NCI-H2227 treated with DMSO at 0.1 percent for 48 hours (cell line): Measurements from ENCODE around the gene YPEL5.
"Not testable (repeated sequence)": the region's sequence is repeated elsewhere in the genome, so short reads cannot be mapped to it uniquely, and the experiment has no call there.

Source experiments
- DNase-seq: peaks from one replicate; lab custom pipeline; 2025; lab: John Stamatoyannopoulos, UW

The YPEL5 gene

GRCh38 chr2:30136764-30137444 is 9.9 kb upstream of the YPEL5 start:
- DNase-seq = no peak

- no peak for DNase-seq
These were observed 7.5 kb upstream of the YPEL5 start for GRCh38 chr2:30139131-30139870.

- no peak for DNase-seq
These were observed 5.7 kb upstream of the YPEL5 start for GRCh38 chr2:30141136-30141535.

GRCh38 chr2:30144260-30144659 is 2.5 kb upstream of the YPEL5 start:
- no peak for DNase-seq

GRCh38 chr2:30144951-30145350 is 1.9 kb upstream of the YPEL5 start:
- DNase-seq = not testable (repeated sequence)

GRCh38 chr2:30145826-30146336 is 926 bp upstream of the YPEL5 start:
- no peak for DNase-seq

- DNase-seq = no peak
These were observed 448 bp downstream of the YPEL5 start for GRCh38 chr2:30147196-30147714.

- DNase-seq = peak; percentile 66
These were observed 1.2 kb downstream of the YPEL5 start for GRCh38 chr2:30147715-30148610.

GRCh38 chr2:30148850-30149249 is 2.0 kb downstream of the YPEL5 start:
- no peak for DNase-seq

GRCh38 chr2:30149513-30149912 is 2.7 kb downstream of the YPEL5 start:
- no peak for DNase-seq

- no peak for DNase-seq
These were observed 3.2 kb downstream of the YPEL5 start for GRCh38 chr2:30149976-30150375.

- no peak for DNase-seq
These were observed 4.0 kb downstream of the YPEL5 start for GRCh38 chr2:30150786-30151185.

GRCh38 chr2:30152385-30152784 is 5.6 kb downstream of the YPEL5 start:
- DNase-seq = no peak

- DNase-seq = no peak
These were observed 8.4 kb downstream of the YPEL5 start for GRCh38 chr2:30155202-30155601.

- DNase-seq = no peak
These were observed 9.3 kb downstream of the YPEL5 start for GRCh38 chr2:30155889-30156658.

- DNase-seq = no peak
These were observed 10.8 kb downstream of the YPEL5 start for GRCh38 chr2:30157616-30158015.

GRCh38 chr2:30159766-30160165 is 13.0 kb downstream of the YPEL5 start:
- no peak for DNase-seq

- no peak for DNase-seq
These were observed 15.3 kb downstream of the YPEL5 start for GRCh38 chr2:30161929-30162706.

- no peak for DNase-seq
These were observed 16.0 kb downstream of the YPEL5 start for GRCh38 chr2:30162806-30163205.

GRCh38 chr2:30164131-30164925 is 17.5 kb downstream of the YPEL5 start:
- no peak for DNase-seq
